Erythroblast (primary cell): ENCODE measurements around the gene TRIM9.

ENCODE experiments used
- GATA1 ChIP-seq: IDR thresholded peaks from 2 replicates; pipeline ENCODE4 v1.6.1; 2011; ENCODE audit warnings: low read depth, mild to moderate bottlenecking, control low read depth, low read length, moderate library complexity
- POLR2A ChIP-seq: IDR thresholded peaks from 2 replicates; pipeline ENCODE4 v1.6.1; 2011; ENCODE audit warnings: mild to moderate bottlenecking, low read length

DNA sequence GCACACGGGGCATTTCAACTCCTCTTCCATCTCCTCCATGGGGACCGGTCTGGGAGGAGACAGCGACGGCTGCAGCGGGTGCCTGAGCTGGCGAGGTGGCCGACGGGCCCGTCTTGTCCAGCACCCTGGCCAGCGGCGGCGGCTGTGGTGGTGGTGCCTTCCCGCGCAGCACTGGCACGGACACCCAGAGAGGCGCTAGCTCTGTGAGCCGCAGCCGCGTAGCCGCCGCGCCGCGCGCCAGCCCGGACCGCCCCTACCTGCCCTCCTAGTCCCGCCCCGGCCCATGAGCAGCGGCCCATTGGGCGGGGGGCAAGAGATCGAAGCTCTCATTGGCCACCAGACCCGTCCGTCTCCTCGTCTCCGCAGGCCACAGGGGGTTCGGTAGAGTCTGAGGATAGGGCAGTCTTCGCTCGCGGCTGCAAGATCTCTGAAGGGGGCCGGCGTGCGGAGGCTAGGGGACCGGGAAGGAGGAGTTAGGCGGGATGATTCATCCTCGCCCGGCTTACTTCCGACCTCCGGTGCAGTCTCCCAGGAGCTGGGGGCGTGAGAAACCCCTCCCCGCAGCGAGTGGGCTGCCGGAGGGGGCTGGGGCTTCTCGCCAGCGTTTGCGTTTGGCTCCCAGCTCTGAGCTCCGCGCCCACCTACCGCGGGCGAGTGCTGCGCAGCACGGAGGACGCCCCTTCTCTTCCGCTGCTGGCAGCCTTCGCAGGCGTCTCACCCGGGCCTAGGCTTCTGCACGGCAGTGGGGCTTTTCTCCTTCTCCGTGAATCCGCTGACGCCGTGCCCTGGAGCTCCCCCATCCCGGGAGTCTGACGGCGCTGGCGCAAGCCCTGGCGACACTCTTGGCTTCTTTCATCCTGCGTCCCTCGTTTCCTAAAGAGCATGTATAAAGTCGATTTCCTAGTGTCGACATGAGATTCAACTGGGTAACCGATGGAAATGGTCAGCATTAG is at the start of gene TRIM9:
- TF ChIP-seq POLR2A (no peak), GATA1 (no peak)
